PFSK-1 (cell line): Measurements from ENCODE around the gene COPS8.

ENCODE experiments used
- POLR2AphosphoS5 ChIP-seq: IDR thresholded peaks from 2 replicates; pipeline ENCODE4 v1.6.1; 2012; ENCODE audit warnings: low read depth, mild to moderate bottlenecking, control low read depth, low read length, moderate library complexity
- REST ChIP-seq, 2 experiments: IDR thresholded peaks; 2 replicates each; pipeline versions ENCODE4 v1.6.1 to v1.8.0; 2011 to 2012; ENCODE audit warnings: low read depth in 2 of 2, low read length in 2 of 2, control low read depth in 1 of 2, inconsistent platforms in 1 of 2, mild to moderate bottlenecking in 1 of 2, moderate library complexity in 1 of 2; ENCODE audit not compliant: insufficient read depth in 1 of 2
- TAF1 ChIP-seq: IDR thresholded peaks from 2 replicates; pipeline ENCODE4 v1.6.1; 2012; ENCODE audit warnings: low read length, control low read depth, borderline replicate concordance; ENCODE audit not compliant: insufficient read depth

GRCh38 chr2:237061356-237061755 lies 24.3 kb upstream of the COPS8 start:
- no peak for TF ChIP-seq POLR2AphosphoS5
- TF ChIP-seq TAF1 = no peak
- no peak for TF ChIP-seq REST (IDR thresholded peaks at IDR 0.05; ENCODE audit: insufficient read depth in 1 of 2, low read depth in 2 of 2, low read length in 2 of 2)
